HCT116 (cell line): ENCODE measurements around the gene CADPS2. TPM values are rescaled to one million over a fixed set of nuclear protein-coding genes. Genes with fewer than 3 reads are reported as not detected.

Experiments
- ATAC-seq: fragments of 200-7000 bp; cut with Tn5 transposase; 2 replicates; pipeline ENCODE4 v1.9.1; 2020; ENCODE audit warnings: mild to moderate bottlenecking, moderate library complexity
- BruUV-seq: library from RNA; stranded (reverse); fragments of 400-500 nt; replicated peaks from 2 replicates; lab custom pipeline; 2021; lab: Mats Ljungman, UMichigan
- CTCF ChIA-PET: fragments of 300-600 bp; sonication (Branson Sonifier 250); formaldehyde crosslinking; loops from one replicate; lab custom pipeline; 2021; ENCODE audit warnings: antibody characterized with exemption; lab: Charles Lee
- POLR2A ChIA-PET: fragments of 300-600, 350-600 bp; sonication (Branson Sonifier 250); formaldehyde crosslinking; loops from one replicate; lab custom pipeline; 2021; ENCODE audit warnings: antibody characterized with exemption; lab: Charles Lee
- RAD21 ChIA-PET, 2 experiments: fragments of 300-600 bp; sonication (Branson Sonifier 250); formaldehyde crosslinking; loops; one replicate each; lab custom pipeline; 2023; ENCODE audit warnings: low total read pairs in 2 of 2; ENCODE audit not compliant: uncharacterized antibody in 2 of 2, unreplicated experiment in 2 of 2, low non-redundant PET in 1 of 2; lab: Charles Lee
- DNase-seq: peaks from one replicate; pipeline ENCODE4 v3.0.0-alpha.2; 2010; ENCODE audit warnings: low read depth, low spot score
- H2AFZ ChIP-seq: fragments of 200-600 bp; shearing (Covaris generic), sonication (generic); 2 replicates; pipeline ENCODE4 v1.6.1; 2017; ENCODE audit warnings: low read depth, mixed run types, mixed read lengths, antibody characterized with exemption, low read length; ENCODE audit not compliant: poor library complexity, severe bottlenecking
- H3K27ac ChIP-seq: 2 replicates; pipeline ENCODE4 v1.5.1; 2012; ENCODE audit warnings: low read depth, low read length
- H3K27me3 ChIP-seq: fragments of 200-600 bp; sonication (generic); 2 replicates; pipeline ENCODE4 v1.6.1; 2016; ENCODE audit warnings: mixed run types, low read length, mixed read lengths; ENCODE audit not compliant: insufficient read depth
- H3K36me3 ChIP-seq, 2 experiments: fragments of 200-500 bp in 1 of 2; fragments of 200-600 bp in 1 of 2; sonication (Bioruptor generic) in 1 of 2; sonication (generic) in 1 of 2; 2 replicates each; pipeline versions ENCODE4 v1.5.1 to v1.6.1; 2014 to 2016; ENCODE audit warnings: low read length in 2 of 2, inconsistent platforms in 1 of 2, mixed read lengths in 1 of 2, mixed run types in 1 of 2; ENCODE audit not compliant: insufficient read depth in 2 of 2, control insufficient read depth in 1 of 2
- H3K4me1 ChIP-seq, 2 experiments: fragments of 200-600 bp in 1 of 2; sonication (generic) in 1 of 2; 2 replicates each; pipeline versions ENCODE4 v1.5.1 to v1.6.1; 2012 to 2017; ENCODE audit warnings: low read length in 2 of 2, inconsistent platforms in 1 of 2, mild to moderate bottlenecking in 1 of 2, mixed read lengths in 1 of 2, mixed run types in 1 of 2, moderate library complexity in 1 of 2; ENCODE audit not compliant: insufficient read depth in 2 of 2, control insufficient read depth in 1 of 2
- H3K4me2 ChIP-seq: fragments of 200-600 bp; sonication (generic); 2 replicates; pipeline ENCODE4 v1.6.1; 2017; ENCODE audit warnings: mixed run types, low read length, mixed read lengths
- H3K4me3 ChIP-seq, 2 experiments: fragments of 200-600 bp in 1 of 2; sonication (generic) in 1 of 2; replicated peaks in 1 of 2; 2 replicates each; pipeline ENCODE4 v1.5.1; 2011 to 2016; ENCODE audit warnings: low read length in 2 of 2, control low read depth in 1 of 2, low read depth in 1 of 2, mild to moderate bottlenecking in 1 of 2, mixed read lengths in 1 of 2, mixed run types in 1 of 2
- H3K79me2 ChIP-seq: fragments of 200-600 bp; sonication (generic); 2 replicates; pipeline ENCODE4 v1.6.1; 2017; ENCODE audit warnings: mild to moderate bottlenecking, mixed run types, low read length, moderate library complexity, mixed read lengths; ENCODE audit not compliant: insufficient read depth
- H3K9ac ChIP-seq: fragments of 200-600 bp; sonication (generic); 2 replicates; pipeline ENCODE4 v1.6.1; 2016; ENCODE audit warnings: low read length, mixed read lengths
- H3K9me2 ChIP-seq: fragments of 200-600 bp; sonication (generic), shearing (Covaris generic); 2 replicates; pipeline ENCODE4 v1.6.1; 2017; ENCODE audit warnings: mixed run types, mild to moderate bottlenecking, moderate library complexity; ENCODE audit not compliant: insufficient read depth
- H3K9me3 ChIP-seq, 2 experiments: fragments of 200-500 bp in 1 of 2; fragments of 200-600 bp in 1 of 2; sonication (Bioruptor generic) in 1 of 2; sonication (generic) in 1 of 2; 2 replicates each; pipeline ENCODE4 v1.6.1; 2014 to 2017; ENCODE audit warnings: low read length in 2 of 2, mixed read lengths in 2 of 2, inconsistent platforms in 1 of 2, low read depth in 1 of 2, mild to moderate bottlenecking in 1 of 2, mixed run types in 1 of 2, moderate library complexity in 1 of 2; ENCODE audit not compliant: control insufficient read depth in 1 of 2, insufficient read depth in 1 of 2
- H4K20me1 ChIP-seq: fragments of 200-600 bp; sonication (generic), shearing (Covaris generic); 2 replicates; pipeline ENCODE4 v1.6.1; 2017; ENCODE audit warnings: mixed run types, mild to moderate bottlenecking, moderate library complexity; ENCODE audit not compliant: insufficient read depth
- ELF1 ChIP-seq: IDR thresholded peaks from 2 replicates; pipeline ENCODE4 v1.6.1; 2012; ENCODE audit warnings: low read depth, borderline replicate concordance
- intact Hi-C: fragments of 100-400 bp; cut with micrococcal nuclease; formaldehyde crosslinking; loops from 2 replicates; pipeline ENCODE4 v1.10.0; 2022
- total RNA-seq: library from RNA; stranded (reverse); gene quantifications from one replicate; pipeline ENCODE4 v1.2.1, GENCODE V29; 2021; ENCODE audit not compliant: unreplicated experiment
- TF ChIP-seq, protein P1 (sequence below): IDR thresholded peaks from 2 replicates; pipeline ENCODE4 v1.6.1; 2012
- TF ChIP-seq, protein P2 (sequence below), 3 experiments: fragments of 200-600 bp in 1 of 3; sonication (generic) in 1 of 3; IDR thresholded peaks in 2 of 3; conservative IDR thresholded peaks in 1 of 3; 2 replicates each; pipeline ENCODE4 v1.5.1; 2012 to 2017; ENCODE audit warnings: low read depth in 2 of 3, low read length in 2 of 3, antibody characterized with exemption in 1 of 3, borderline replicate concordance in 1 of 3, control low read depth in 1 of 3, mild to moderate bottlenecking in 1 of 3, mixed read lengths in 1 of 3, mixed run types in 1 of 3, moderate library complexity in 1 of 3; ENCODE audit not compliant: insufficient read depth in 1 of 3

The CADPS2 gene
- total RNA-seq, 1 experiment from 2014 or later: 7.5 TPM

DNA sequence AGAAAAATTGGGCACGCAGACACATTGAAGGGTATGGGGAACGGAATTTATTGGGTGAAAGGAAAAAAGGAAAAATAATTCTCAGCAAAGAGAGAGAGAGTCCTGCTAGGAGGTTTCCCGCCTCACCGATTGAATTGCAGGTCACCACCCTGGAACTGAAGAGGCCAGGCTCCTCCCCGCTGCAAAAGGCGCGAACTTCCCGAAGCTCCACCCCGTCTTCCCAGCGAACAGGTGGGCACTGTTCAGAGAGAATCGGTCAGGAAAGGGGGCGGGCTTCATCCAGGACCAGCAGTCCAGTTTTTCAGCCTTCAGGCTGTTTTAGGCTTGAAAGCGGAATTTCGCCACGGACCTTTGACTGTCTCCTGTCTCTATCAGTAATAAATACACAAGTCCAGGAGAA lies 27.3 kb upstream of the CADPS2 start:
- BruUV-seq: no TSS peak
- H3K4me3 ChIP-seq: no peak overlapping the region
- ChIA-PET RAD21 (no interaction called here), POLR2A (no interaction called here), CTCF (no interaction called here)
- no peaks in the 10 kb centered on the region for H3K36me3 ChIP-seq
- intact Hi-C loops: no loop called here
- TF ChIP-seq, protein P1, sequence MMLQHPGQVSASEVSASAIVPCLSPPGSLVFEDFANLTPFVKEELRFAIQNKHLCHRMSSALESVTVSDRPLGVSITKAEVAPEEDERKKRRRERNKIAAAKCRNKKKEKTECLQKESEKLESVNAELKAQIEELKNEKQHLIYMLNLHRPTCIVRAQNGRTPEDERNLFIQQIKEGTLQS: no peak
- no peak for DNase-seq
- H3K27ac ChIP-seq: no peak overlapping the region
- no peaks in the 10 kb centered on the region for H3K4me1 ChIP-seq
- no peaks in the 10 kb centered on the region for H3K9me3 ChIP-seq
- no peaks in the 10 kb centered on the region for H3K9me2 ChIP-seq
- no peaks in the 10 kb centered on the region for H4K20me1 ChIP-seq
- H3K27me3 ChIP-seq: no peaks in the 10 kb centered on the region
- ATAC-seq: no peak
- H3K79me2 ChIP-seq: no peaks in the 10 kb centered on the region
- H3K4me2 ChIP-seq: no peak overlapping the region
- H2AFZ ChIP-seq: no peak overlapping the region
- no peak overlapping the region for H3K9ac ChIP-seq

DNA sequence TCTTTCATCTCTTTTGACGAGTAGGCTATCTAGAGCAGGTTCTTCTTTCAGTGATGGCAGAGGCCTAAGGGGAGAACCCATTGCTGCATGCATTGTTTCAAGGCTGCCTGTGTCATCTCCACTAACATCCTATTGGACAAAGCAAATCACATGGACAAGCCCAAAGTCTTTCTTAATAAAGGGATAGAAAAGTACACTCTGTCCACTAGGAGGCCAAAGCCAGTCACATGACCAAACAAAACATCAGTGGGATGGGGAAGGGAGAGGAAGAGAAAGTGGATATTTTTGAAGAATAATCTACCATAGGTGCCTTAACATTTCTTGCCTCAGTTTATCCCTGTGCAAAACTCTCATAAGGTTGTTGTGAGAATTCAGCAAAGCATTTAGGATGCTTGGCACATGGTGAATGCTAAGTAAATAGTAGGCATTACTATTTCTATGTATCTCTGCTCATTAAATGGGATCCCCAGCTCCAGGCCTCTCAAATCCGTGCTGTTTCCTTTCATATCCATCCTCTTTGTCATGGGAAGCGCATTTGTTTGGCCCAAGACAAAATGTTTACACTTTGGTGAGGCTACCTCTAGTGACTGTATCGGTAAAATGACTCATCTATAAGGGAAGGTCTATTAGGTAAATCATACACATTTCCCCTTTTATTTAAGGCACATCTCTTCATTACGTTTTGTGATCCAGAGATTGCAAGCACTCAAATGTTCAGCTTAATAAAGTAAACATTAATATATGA lies 16.7 kb upstream of the CADPS2 start:
- Histone ChIP-seq H3K9me2 (no peaks in the 10 kb centered on the region), H3K36me3 (no peaks in the 10 kb centered on the region), H3K9me3 (no peaks in the 10 kb centered on the region), H3K4me1 (no peaks in the 10 kb centered on the region), H3K27ac (no peak overlapping the region), H2AFZ (peak overlapping the region; percentile 52), H3K27me3 (no peaks in the 10 kb centered on the region), H3K79me2 (no peaks in the 10 kb centered on the region), H3K9ac (no peak overlapping the region), H3K4me3 (no peak overlapping the region), H4K20me1 (no peaks in the 10 kb centered on the region), H3K4me2 (no peak overlapping the region)
- ChIA-PET CTCF (no interaction called here), RAD21 (no interaction called here), POLR2A (no interaction called here)
- BruUV-seq: no TSS peak
- intact Hi-C loops: no loop called here
- ATAC-seq (peak; percentile 82), DNase-seq (no peak)
- no peak for TF ChIP-seq ELF1
- TF ChIP-seq, protein P2, sequence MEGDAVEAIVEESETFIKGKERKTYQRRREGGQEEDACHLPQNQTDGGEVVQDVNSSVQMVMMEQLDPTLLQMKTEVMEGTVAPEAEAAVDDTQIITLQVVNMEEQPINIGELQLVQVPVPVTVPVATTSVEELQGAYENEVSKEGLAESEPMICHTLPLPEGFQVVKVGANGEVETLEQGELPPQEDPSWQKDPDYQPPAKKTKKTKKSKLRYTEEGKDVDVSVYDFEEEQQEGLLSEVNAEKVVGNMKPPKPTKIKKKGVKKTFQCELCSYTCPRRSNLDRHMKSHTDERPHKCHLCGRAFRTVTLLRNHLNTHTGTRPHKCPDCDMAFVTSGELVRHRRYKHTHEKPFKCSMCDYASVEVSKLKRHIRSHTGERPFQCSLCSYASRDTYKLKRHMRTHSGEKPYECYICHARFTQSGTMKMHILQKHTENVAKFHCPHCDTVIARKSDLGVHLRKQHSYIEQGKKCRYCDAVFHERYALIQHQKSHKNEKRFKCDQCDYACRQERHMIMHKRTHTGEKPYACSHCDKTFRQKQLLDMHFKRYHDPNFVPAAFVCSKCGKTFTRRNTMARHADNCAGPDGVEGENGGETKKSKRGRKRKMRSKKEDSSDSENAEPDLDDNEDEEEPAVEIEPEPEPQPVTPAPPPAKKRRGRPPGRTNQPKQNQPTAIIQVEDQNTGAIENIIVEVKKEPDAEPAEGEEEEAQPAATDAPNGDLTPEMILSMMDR (IDR thresholded peaks at IDR 0.05 in 2 of 3, conservative IDR thresholded peaks at IDR 0.05 in 1 of 3; ENCODE audit: borderline replicate concordance in 1 of 3, insufficient read depth in 1 of 3, low read depth in 2 of 3, low read length in 2 of 3): peak in 2 of 3 experiments; percentile 36 to 51; a peak in 3 of 6 replicates
- TF ChIP-seq, all 23 proteins: peak for 1
